Naive thymus-derived CD4-positive, alpha-beta T cell (primary cell): Measurements from ENCODE around the gene TM7SF3. TPM values are rescaled to one million over a fixed set of nuclear protein-coding genes. Genes with fewer than 3 reads are reported as not detected.

Experiments
- ATAC-seq: fragments of 150-1000 bp; cut with Tn5 transposase; 2 replicates; pipeline ENCODE4 v1.10.0; 2021; ENCODE audit warnings: mild to moderate bottlenecking, moderate library complexity
- CTCF ChIA-PET: fragments of 350-600 bp; sonication (Branson Sonifier 250); formaldehyde crosslinking; loops from one replicate; lab custom pipeline; 2021; ENCODE audit warnings: antibody characterized with exemption; lab: Charles Lee
- POLR2A ChIA-PET: fragments of 350-600 bp; sonication (Branson Sonifier 250); formaldehyde crosslinking; loops from one replicate; lab custom pipeline; 2021; ENCODE audit warnings: antibody characterized with exemption, inconsistent platforms; lab: Charles Lee
- DNase-seq, 9 donors: peaks; one replicate each; pipeline versions ENCODE4 v3.0.0 to v3.0.0-alpha.2; 2020 to 2022; ENCODE audit warnings: mixed read lengths in 1 of 9
- H3K27ac ChIP-seq: one replicate; pipeline ENCODE4 v1.7.0; 2013; ENCODE audit warnings: mild to moderate bottlenecking, low read depth, low read length, moderate library complexity
- H3K27me3 ChIP-seq, 2 donors: one replicate each; pipeline ENCODE4 v1.7.0; 2013; ENCODE audit warnings: low read length in 2 of 2, mild to moderate bottlenecking in 2 of 2, moderate library complexity in 2 of 2; ENCODE audit not compliant: control insufficient read depth in 2 of 2, insufficient read depth in 2 of 2
- H3K36me3 ChIP-seq, 3 experiments: 1 replicate in 2 of 3; 2 replicates in 1 of 3; pipeline ENCODE4 v1.7.0; 2013; ENCODE audit warnings: low read length in 3 of 3, mild to moderate bottlenecking in 3 of 3, moderate library complexity in 1 of 3; ENCODE audit not compliant: insufficient read depth in 3 of 3, control insufficient read depth in 2 of 3
- H3K4me1 ChIP-seq, 2 donors: one replicate each; pipeline ENCODE4 v1.7.0; 2013; ENCODE audit warnings: low read length in 2 of 2, mild to moderate bottlenecking in 2 of 2, moderate library complexity in 1 of 2; ENCODE audit not compliant: control insufficient read depth in 2 of 2, insufficient read depth in 2 of 2
- H3K4me3 ChIP-seq: 2 replicates; pipeline ENCODE4 v1.7.0; 2013; ENCODE audit warnings: mild to moderate bottlenecking, low read length
- H3K9me3 ChIP-seq, 3 experiments: 1 replicate in 2 of 3; 2 replicates in 1 of 3; pipeline ENCODE4 v1.7.0; 2013; ENCODE audit warnings: low read length in 3 of 3; ENCODE audit not compliant: control insufficient read depth in 2 of 3
- H3K27ac Mint-ChIP-seq, 9 donors: one replicate each; pipeline ENCODE4 v1.8.0; 2020 to 2022; ENCODE audit warnings: mixed read lengths in 9 of 9, mild to moderate bottlenecking in 8 of 9, moderate library complexity in 5 of 9, inconsistent platforms in 2 of 9
- H3K27me3 Mint-ChIP-seq, 5 donors: one replicate each; pipeline ENCODE4 v1.8.0; 2021 to 2022; ENCODE audit warnings: mixed read lengths in 5 of 5, mild to moderate bottlenecking in 1 of 5
- H3K36me3 Mint-ChIP-seq, 5 donors: one replicate each; pipeline ENCODE4 v1.8.0; 2020 to 2022; ENCODE audit warnings: mixed read lengths in 5 of 5, mild to moderate bottlenecking in 3 of 5, inconsistent platforms in 1 of 5
- H3K4me1 Mint-ChIP-seq, 7 donors: one replicate each; pipeline ENCODE4 v1.8.0; 2020 to 2022; ENCODE audit warnings: mixed read lengths in 7 of 7, mild to moderate bottlenecking in 3 of 7, inconsistent platforms in 1 of 7
- H3K4me3 Mint-ChIP-seq, 10 donors: one replicate each; pipeline ENCODE4 v1.8.0; 2020 to 2022; ENCODE audit warnings: mild to moderate bottlenecking in 10 of 10, mixed read lengths in 10 of 10, moderate library complexity in 6 of 10, inconsistent platforms in 2 of 10
- H3K9me3 Mint-ChIP-seq, 11 donors: one replicate each; pipeline ENCODE4 v1.8.0; 2020 to 2022; ENCODE audit warnings: mixed read lengths in 11 of 11, mild to moderate bottlenecking in 4 of 11, inconsistent platforms in 1 of 11, moderate library complexity in 1 of 11
- intact Hi-C, 2 donors: fragments of 100-400 bp; cut with micrococcal nuclease; formaldehyde crosslinking; loops; one replicate each; pipeline ENCODE4 v1.15.1; 2023
- polyA plus RNA-seq, 2 donors: library from polyadenylated mRNA; unstranded; fragments of 300-500 nt; fragmentation: Illumina TruSeq; gene quantifications; one replicate each; pipeline ENCODE4 v1.2.3, GENCODE V29; 2021
- total RNA-seq, 6 experiments: library from RNA in 5 of 6; stranded (reverse) in 5 of 6; gene quantifications; 1 replicate in 5 of 6; 2 replicates in 1 of 6; pipeline ENCODE4 v1.2.3 and lab custom pipeline; 2021 to 2026

Gene TM7SF3
- total RNA-seq = 10 to 100 TPM; 24.4 to 57.3 (median 28.5) TPM
- polyA plus RNA-seq = 10 to 100 TPM; 56.3 to 61.7 TPM
- total RNA-seq (lab: John Stamatoyannopoulos, UW) = 37.2 reads per million, percentile 64 among the genes with 10 or more reads in this experiment

GRCh38 chr12:27014085-27014858 lies at the start of gene TM7SF3:
Gene TM7SF3 (minus strand): TSS chr12:27014384. CDS start chr12:27014168, 216 bp downstream.
- CTCF ChIA-PET = interaction anchor here (0.6 to 3.0 kb wide), 11 partner anchors 10 to 521 kb away, joined by 3 to 22 read pairs (median 4); partner anchors contain the start of gene ITPR2
- H3K4me3 Mint-ChIP-seq = peak within 1 kb of the TSS; percentile 80 to 97 (median 94)
- ATAC-seq (peak; percentile 95), DNase-seq (peak; percentile 96 to 98 (median 97))
- Histone ChIP-seq H3K4me3 (peak within 1 kb of the TSS; percentile 92), H3K27me3 (no peaks in the 10 kb centered on the region), H3K9me3 (no peaks in the 10 kb centered on the region), H3K36me3 (no peaks in the 10 kb centered on the region), H3K4me1 (peaks cover 24 to 29% of the 10 kb centered on the region in 2 donors), H3K27ac (peak within 1 kb of the TSS; percentile 84)
- intact Hi-C loops = loop anchor here (1.0 to 10.0 kb wide), 16 partner anchors 8 to 1962 kb away; partner anchors contain the start of genes FGFR1OP2 (in 2 of the 2), ITPR2 (in 2 of the 2), MED21 (in 2 of the 2) and MRPS35 (in 2 of the 2)
- H3K36me3 Mint-ChIP-seq = peaks cover 0 to 16% (median 10%) of the 10 kb centered on the region in 5 donors
- peak within 1 kb of the TSS; percentile 88 to 97 (median 96) for H3K27ac Mint-ChIP-seq
- no peaks in the 10 kb centered on the region for H3K27me3 Mint-ChIP-seq
- H3K4me1 Mint-ChIP-seq = peaks cover 22 to 60% (median 51%) of the 10 kb centered on the region in 7 donors
- POLR2A ChIA-PET = interaction anchor here (0.6 to 4.7 kb wide), 13 partner anchors 9 to 1766 kb away, joined by 3 to 34 read pairs (median 3); partner anchors contain the start of genes ITPR2, MED21 and STK38L
- H3K9me3 Mint-ChIP-seq = no peaks in the 10 kb centered on the region

- Histone ChIP-seq H3K4me3 (no peak overlapping the region), H3K27ac (no peak overlapping the region), H3K4me1 (no peaks in the 10 kb centered on the region), H3K27me3 (no peaks in the 10 kb centered on the region), H3K36me3 (no peaks in the 10 kb centered on the region), H3K9me3 (no peaks in the 10 kb centered on the region)
- H3K27me3 Mint-ChIP-seq = no peaks in the 10 kb centered on the region
- CTCF ChIA-PET = no interaction called here
- peak overlapping the region in 1 of 9 donors; percentile 43 for H3K27ac Mint-ChIP-seq
- no peak for ATAC-seq
- no peak for DNase-seq
- no peaks in the 10 kb centered on the region for H3K4me1 Mint-ChIP-seq
- H3K36me3 Mint-ChIP-seq = peaks cover 0 to 38% (median 20%) of the 10 kb centered on the region in 5 donors
- no peak overlapping the region for H3K4me3 Mint-ChIP-seq
- peaks cover 0 to 2% (median 0%) of the 10 kb centered on the region in 11 donors for H3K9me3 Mint-ChIP-seq
- intact Hi-C loops = loop anchor here in 1 of 2 donors (5.0 kb wide), 1 partner anchor 514 kb away; no protein-coding TSS in a partner anchor
- POLR2A ChIA-PET = interaction anchor here (0.7 kb wide), 1 partner anchor 737 kb away, joined by 6 read pairs; no protein-coding TSS in a partner anchor
Observed at GRCh38 chr12:27063250-27063851, 49.2 kb upstream of the TM7SF3 start.

- Histone ChIP-seq H3K27me3 (no peaks in the 10 kb centered on the region), H3K4me3 (no peak overlapping the region), H3K4me1 (no peaks in the 10 kb centered on the region), H3K36me3 (no peaks in the 10 kb centered on the region), H3K27ac (no peak overlapping the region), H3K9me3 (no peaks in the 10 kb centered on the region)
- H3K36me3 Mint-ChIP-seq = peaks cover 0 to 33% (median 21%) of the 10 kb centered on the region in 5 donors
- ChIA-PET POLR2A (no interaction called here), CTCF (no interaction called here)
- no peak overlapping the region for H3K27ac Mint-ChIP-seq
- H3K4me1 Mint-ChIP-seq = no peaks in the 10 kb centered on the region
- H3K4me3 Mint-ChIP-seq = no peak overlapping the region
- intact Hi-C loops = loop anchor here in 1 of 2 donors (5.0 kb wide), 1 partner anchor 516 kb away; no protein-coding TSS in a partner anchor
- ATAC-seq (no peak), DNase-seq (no peak)
- peaks cover 0 to 2% (median 0%) of the 10 kb centered on the region in 11 donors for H3K9me3 Mint-ChIP-seq
- no peaks in the 10 kb centered on the region for H3K27me3 Mint-ChIP-seq
Observed at GRCh38 chr12:27061317-27061716, 47.1 kb upstream of the TM7SF3 start.

GRCh38 chr12:27060740-27061139 lies 46.6 kb upstream of the TM7SF3 start:
- POLR2A ChIA-PET = no interaction called here
- no peak overlapping the region for H3K27ac ChIP-seq
- no peak overlapping the region for H3K27ac Mint-ChIP-seq
- H3K4me3 ChIP-seq = no peak overlapping the region
- no peaks in the 10 kb centered on the region for H3K27me3 Mint-ChIP-seq
- H3K36me3 Mint-ChIP-seq = peaks cover 0 to 31% (median 19%) of the 10 kb centered on the region in 5 donors
- H3K9me3 ChIP-seq = no peaks in the 10 kb centered on the region
- peaks cover 0 to 2% (median 0%) of the 10 kb centered on the region in 11 donors for H3K9me3 Mint-ChIP-seq
- H3K4me1 Mint-ChIP-seq = no peaks in the 10 kb centered on the region
- H3K4me1 ChIP-seq = no peaks in the 10 kb centered on the region
- no peak overlapping the region for H3K4me3 Mint-ChIP-seq
- CTCF ChIA-PET = no interaction called here
- no peaks in the 10 kb centered on the region for H3K27me3 ChIP-seq
- intact Hi-C loops = loop anchor here in 1 of 2 donors (5.0 kb wide), 1 partner anchor 517 kb away; no protein-coding TSS in a partner anchor
- ATAC-seq = no peak
- no peak for DNase-seq
- no peaks in the 10 kb centered on the region for H3K36me3 ChIP-seq

GRCh38 chr12:27057543-27057942 lies 43.4 kb upstream of the TM7SF3 start:
- no peak overlapping the region for H3K4me3 ChIP-seq
- H3K27ac Mint-ChIP-seq = no peak overlapping the region
- no peaks in the 10 kb centered on the region for H3K4me1 Mint-ChIP-seq
- no peaks in the 10 kb centered on the region for H3K27me3 ChIP-seq
- ChIA-PET CTCF (no interaction called here), POLR2A (no interaction called here)
- H3K36me3 Mint-ChIP-seq = peaks cover 0 to 39% (median 26%) of the 10 kb centered on the region in 5 donors
- ATAC-seq = no peak
- no peak overlapping the region for H3K4me3 Mint-ChIP-seq
- H3K27ac ChIP-seq = no peak overlapping the region
- DNase-seq = no peak
- no peaks in the 10 kb centered on the region for H3K36me3 ChIP-seq
- intact Hi-C loops = no loop called here
- H3K9me3 ChIP-seq = no peaks in the 10 kb centered on the region
- H3K27me3 Mint-ChIP-seq = peaks cover 0 to 1% (median 0%) of the 10 kb centered on the region in 5 donors
- H3K4me1 ChIP-seq = no peaks in the 10 kb centered on the region
- H3K9me3 Mint-ChIP-seq = peaks cover 0 to under 1% (median 0%) of the 10 kb centered on the region in 11 donors

- no peaks in the 10 kb centered on the region for H3K27me3 ChIP-seq
- no peaks in the 10 kb centered on the region for H3K9me3 Mint-ChIP-seq
- H3K4me1 ChIP-seq = no peaks in the 10 kb centered on the region
- no peaks in the 10 kb centered on the region for H3K9me3 ChIP-seq
- intact Hi-C loops = no loop called here
- H3K27ac ChIP-seq = no peak overlapping the region
- H3K4me3 Mint-ChIP-seq = no peak overlapping the region
- H3K4me1 Mint-ChIP-seq = no peaks in the 10 kb centered on the region
- H3K36me3 ChIP-seq = no peaks in the 10 kb centered on the region
- H3K4me3 ChIP-seq = no peak overlapping the region
- ChIA-PET CTCF (no interaction called here), POLR2A (no interaction called here)
- DNase-seq (no peak), ATAC-seq (no peak)
- no peak overlapping the region for H3K27ac Mint-ChIP-seq
- H3K36me3 Mint-ChIP-seq = peaks cover 0 to 40% (median 28%) of the 10 kb centered on the region in 5 donors
- peaks cover 0 to 1% (median 0%) of the 10 kb centered on the region in 5 donors for H3K27me3 Mint-ChIP-seq
Observed at GRCh38 chr12:27055966-27056365, 41.8 kb upstream of the TM7SF3 start.
